Neutrophil (primary cell): ENCODE results near the gene ABCB6.
A peak's percentile ranks its signal among the peaks of the same experiment; 100 is the strongest.
"Not testable (repeated sequence)": the region's sequence is repeated elsewhere in the genome, so short reads cannot be mapped to it uniquely, and the experiment has no call there.

ENCODE experiments used
- H3K27ac ChIP-seq: fragments of 200-600 bp; sonication (generic); 2 replicates; pipeline ENCODE4 v1.5.1; 2016; ENCODE audit warnings: mild to moderate bottlenecking, moderate library complexity
- H3K27me3 ChIP-seq: fragments of 200-600 bp; sonication (generic); 2 replicates; pipeline ENCODE4 v1.6.0; 2016; ENCODE audit warnings: mild to moderate bottlenecking
- H3K36me3 ChIP-seq: fragments of 200-600 bp; sonication (generic); 2 replicates; pipeline ENCODE4 v1.5.1; 2017
- H3K4me1 ChIP-seq, 2 experiments: fragments of 200-600 bp in 1 of 2; sonication (generic) in 1 of 2; 1 replicate in 1 of 2; 2 replicates in 1 of 2; pipeline versions ENCODE4 v1.5.1 to v1.6.1; 2013 to 2016; ENCODE audit warnings: low read depth in 1 of 2, low read length in 1 of 2, mild to moderate bottlenecking in 1 of 2, moderate library complexity in 1 of 2; ENCODE audit not compliant: control insufficient read depth in 1 of 2, insufficient read depth in 1 of 2
- H3K4me3 ChIP-seq, 2 experiments: fragments of 200-600 bp in 1 of 2; sonication (generic) in 1 of 2; 1 replicate in 1 of 2; 2 replicates in 1 of 2; pipeline ENCODE4 v1.5.1; 2013 to 2016; ENCODE audit warnings: low read depth in 1 of 2, low read length in 1 of 2, mild to moderate bottlenecking in 1 of 2, moderate library complexity in 1 of 2
- H3K9me3 ChIP-seq: fragments of 200-600 bp; sonication (generic); 2 replicates; pipeline ENCODE4 v1.5.1; 2016
- CTCF ChIP-seq: fragments of 200-600 bp; sonication (generic); IDR thresholded peaks from 2 replicates; pipeline ENCODE4 v1.5.1; 2016; ENCODE audit warnings: antibody characterized with exemption

Gene ABCB6

GRCh38 chr2:219218732-219219701 lies at the start of gene ABCB6:
TSS of gene ABCB6 (minus strand) at chr2:219218958. CDS start at chr2:219218673, 285 bp downstream.
- Histone ChIP-seq H3K36me3 (peaks cover 62% of the 10 kb centered on the region), H3K4me3 (peak within 1 kb of the TSS; percentile 84 to 89), H3K4me1 (peaks cover 43 to 45% of the 10 kb centered on the region in 2 experiments), H3K9me3 (no peaks in the 10 kb centered on the region), H3K27me3 (peaks cover 29% of the 10 kb centered on the region), H3K27ac (peak within 1 kb of the TSS; percentile 69)
- peak; percentile 30 for TF ChIP-seq CTCF

GRCh38 chr2:219268294-219268693 lies 49.5 kb upstream of the ABCB6 start:
- no peak for TF ChIP-seq CTCF
- H3K36me3 ChIP-seq: no peaks in the 10 kb centered on the region
- peaks cover 8 to 9% of the 10 kb centered on the region in 2 experiments for H3K4me1 ChIP-seq
- H3K9me3 ChIP-seq: no peaks in the 10 kb centered on the region
- no peak overlapping the region for H3K27ac ChIP-seq
- H3K4me3 ChIP-seq: no peak overlapping the region
- peaks cover 29% of the 10 kb centered on the region for H3K27me3 ChIP-seq

GRCh38 chr2:219266886-219267285 lies 48.1 kb upstream of the ABCB6 start:
- no peak for TF ChIP-seq CTCF
- Histone ChIP-seq H3K27me3 (peaks cover 24% of the 10 kb centered on the region), H3K9me3 (no peaks in the 10 kb centered on the region), H3K4me1 (peaks cover 10 to 12% of the 10 kb centered on the region in 2 experiments), H3K36me3 (no peaks in the 10 kb centered on the region), H3K27ac (no peak overlapping the region), H3K4me3 (no peak overlapping the region)

GRCh38 chr2:219266232-219266631 lies 47.5 kb upstream of the ABCB6 start:
- Histone ChIP-seq H3K27me3 (peaks cover 26% of the 10 kb centered on the region), H3K9me3 (no peaks in the 10 kb centered on the region), H3K4me1 (peaks cover 10 to 12% of the 10 kb centered on the region in 2 experiments), H3K36me3 (no peaks in the 10 kb centered on the region), H3K4me3 (no peak overlapping the region), H3K27ac (no peak overlapping the region)
- TF ChIP-seq CTCF: no peak

- H3K36me3 ChIP-seq: no peaks in the 10 kb centered on the region
- peaks cover 25% of the 10 kb centered on the region for H3K27me3 ChIP-seq
- H3K9me3 ChIP-seq: no peaks in the 10 kb centered on the region
- H3K4me1 ChIP-seq: peaks cover 18 to 20% of the 10 kb centered on the region in 2 experiments
- H3K4me3 ChIP-seq: no peak overlapping the region
- no peak for TF ChIP-seq CTCF
- no peak overlapping the region for H3K27ac ChIP-seq
Observed at GRCh38 chr2:219261024-219261855, 42.5 kb upstream of the ABCB6 start.

- Histone ChIP-seq H3K27me3 (peaks cover 25% of the 10 kb centered on the region), H3K4me1 (peaks cover 33 to 35% of the 10 kb centered on the region in 2 experiments)
- H3K36me3 ChIP-seq, H3K9me3 ChIP-seq, H3K27ac ChIP-seq, H3K4me3 ChIP-seq: not testable (repeated sequence)
Observed at GRCh38 chr2:219258942-219259341, 40.2 kb upstream of the ABCB6 start.
